Heart left ventricle (tissue), 13 donors: Measurements from ENCODE around the gene TLL1.

Source experiments
- POLR2A ChIP-seq, 2 donors: fragments of 450-650 bp; IDR thresholded peaks; one replicate each; pipeline ENCODE4 v1.6.1; 2017; ENCODE audit warnings: antibody characterized with exemption in 2 of 2, mild to moderate bottlenecking in 2 of 2, moderate library complexity in 2 of 2
- TF ChIP-seq, protein P1 (sequence below), 12 donors: fragments of 200-600 bp; sonication (generic) in 4 of 12; IDR thresholded peaks; one replicate each; pipeline versions ENCODE4 v1.5.0 to v1.8.0; 2018 to 2022; ENCODE audit warnings: antibody characterized with exemption in 12 of 12, mild to moderate bottlenecking in 5 of 12
- donor health status: ischemic (EF 13 %, LVEDD 7.1; RV severe dilation, severe dysfunction).
- donor health status: DM: no; HTN: yes; CAD: no.
- donor health status: DM: no; HTN: no; CAD: no.
- donor health status: ischemic (EF 25% LVEDD 6.9; RV normal size, moderate dysfunction).
- donor health status: ischemic (EF 25% LVEDD 5.7; RV mildly dilated, moderate dysfunction).
- donor health status: ischemic (EF 35%, LVEDD 5.7; RV mildly dilated, moderate dysfunction).
- donor health status: nonischemic (EF 11% LVEDD 7.7; RV severe dilation, severe dysfunction).
- donor health status: DM: yes; HTN: yes; CAD: no.
- donor health status: PGD.
- donor health status: ischemic (EF 29% LVEDD 5.4; RV normal size, mild dysfunction).
- donor health status: nonischemic (EF 23%, LVEDD 6.1; RV moderate dilation, normal function).

DNA sequence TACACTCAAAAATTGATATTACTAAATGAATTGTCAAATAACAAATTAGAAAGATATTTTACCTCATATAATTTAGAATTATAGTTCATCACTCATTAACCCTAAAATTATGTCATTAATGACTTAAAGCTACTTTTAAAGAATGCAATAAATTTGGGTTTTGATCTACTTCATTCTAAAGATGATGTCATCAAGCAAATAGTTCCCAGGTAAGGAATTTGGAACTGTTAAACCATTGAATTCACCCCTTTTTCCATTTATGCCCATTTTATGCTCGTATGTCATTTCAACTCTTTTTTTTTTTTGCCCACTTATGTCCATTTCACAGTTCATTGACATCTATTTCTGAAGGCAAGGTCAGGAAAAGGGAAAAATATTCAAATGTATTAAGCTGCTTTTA lies 135.5 kb downstream of the TLL1 start:
- no peak for TF ChIP-seq POLR2A (IDR thresholded peaks at IDR 0.05)
- TF ChIP-seq, protein P1, sequence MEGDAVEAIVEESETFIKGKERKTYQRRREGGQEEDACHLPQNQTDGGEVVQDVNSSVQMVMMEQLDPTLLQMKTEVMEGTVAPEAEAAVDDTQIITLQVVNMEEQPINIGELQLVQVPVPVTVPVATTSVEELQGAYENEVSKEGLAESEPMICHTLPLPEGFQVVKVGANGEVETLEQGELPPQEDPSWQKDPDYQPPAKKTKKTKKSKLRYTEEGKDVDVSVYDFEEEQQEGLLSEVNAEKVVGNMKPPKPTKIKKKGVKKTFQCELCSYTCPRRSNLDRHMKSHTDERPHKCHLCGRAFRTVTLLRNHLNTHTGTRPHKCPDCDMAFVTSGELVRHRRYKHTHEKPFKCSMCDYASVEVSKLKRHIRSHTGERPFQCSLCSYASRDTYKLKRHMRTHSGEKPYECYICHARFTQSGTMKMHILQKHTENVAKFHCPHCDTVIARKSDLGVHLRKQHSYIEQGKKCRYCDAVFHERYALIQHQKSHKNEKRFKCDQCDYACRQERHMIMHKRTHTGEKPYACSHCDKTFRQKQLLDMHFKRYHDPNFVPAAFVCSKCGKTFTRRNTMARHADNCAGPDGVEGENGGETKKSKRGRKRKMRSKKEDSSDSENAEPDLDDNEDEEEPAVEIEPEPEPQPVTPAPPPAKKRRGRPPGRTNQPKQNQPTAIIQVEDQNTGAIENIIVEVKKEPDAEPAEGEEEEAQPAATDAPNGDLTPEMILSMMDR (IDR thresholded peaks at IDR 0.05) = no peak
